H7 (cell line): ENCODE data around the gene RHOXF2. TPM values are rescaled to one million over a fixed set of nuclear protein-coding genes. Genes with fewer than 3 reads are reported as not detected.

ENCODE experiments used
- total RNA-seq: library from RNA; depleted of rRNA; stranded (reverse); fragments of >200 nt; shearing (Covaris generic); gene quantifications from 2 replicates; pipeline ENCODE4 v1.2.3, GENCODE V29; 2014; rRNA removed

RHOXF2 gene
- total RNA-seq, 1 experiment from 2014 or later: not detected

Other genes with a start within 250 kb of the RHOXF2 start
- 4.8 and 5.5 TPM in 2 replicates for gene NKAP, start 214.9 kb upstream of the RHOXF2 start, total RNA-seq
- not detected in 2 replicates for gene RHOXF2B, start 80.9 kb upstream of the RHOXF2 start, total RNA-seq
- not detected in 2 replicates for gene RHOXF1, start 42.7 kb upstream of the RHOXF2 start, total RNA-seq
- 12.8 and 13.6 TPM in 2 replicates for gene ZBTB33, start 92.2 kb downstream of the RHOXF2 start, total RNA-seq
- gene TMEM255A, start 152.8 kb downstream of the RHOXF2 start, total RNA-seq: 0.44 and 0.94 TPM in 2 replicates
- gene ATP1B4, start 203.5 kb downstream of the RHOXF2 start, total RNA-seq: not detected in 2 replicates